Spleen (tissue), 7 donors: ENCODE results near the gene RERE.

ENCODE experiments used
- POLR2A ChIP-seq, 3 donors: fragments of 450-650 bp; IDR thresholded peaks; one replicate each; pipeline ENCODE4 v1.5.1; 2017; ENCODE audit warnings: antibody characterized with exemption in 3 of 3, mild to moderate bottlenecking in 1 of 3
- POLR2AphosphoS5 ChIP-seq, 3 donors: sonication (generic); formaldehyde crosslinking; IDR thresholded peaks; one replicate each; pipeline ENCODE4 v1.5.1; 2017; ENCODE audit warnings: antibody characterized with exemption in 3 of 3
- TF ChIP-seq, protein P1 (sequence below), 11 experiments: fragments of 200-600 bp in 7 of 11; fragments of 450-650 bp in 4 of 11; sonication (generic) in 4 of 11; IDR thresholded peaks in 8 of 11; conservative IDR thresholded peaks in 3 of 11; 1 replicate in 7 of 11; 2 replicates in 4 of 11; pipeline versions ENCODE4 v1.4.0 to v1.8.0; 2016 to 2021; ENCODE audit warnings: antibody characterized with exemption in 11 of 11, inconsistent platforms in 4 of 11, mild to moderate bottlenecking in 1 of 11
- donor health status: DM: no; HTN: no; CAD: no; lungs with moderate emphysema.
- donor health status: DM: no; HTN: no; CAD: no.
- donor health status: DM: no; HTN: no; CAD: no.

DNA sequence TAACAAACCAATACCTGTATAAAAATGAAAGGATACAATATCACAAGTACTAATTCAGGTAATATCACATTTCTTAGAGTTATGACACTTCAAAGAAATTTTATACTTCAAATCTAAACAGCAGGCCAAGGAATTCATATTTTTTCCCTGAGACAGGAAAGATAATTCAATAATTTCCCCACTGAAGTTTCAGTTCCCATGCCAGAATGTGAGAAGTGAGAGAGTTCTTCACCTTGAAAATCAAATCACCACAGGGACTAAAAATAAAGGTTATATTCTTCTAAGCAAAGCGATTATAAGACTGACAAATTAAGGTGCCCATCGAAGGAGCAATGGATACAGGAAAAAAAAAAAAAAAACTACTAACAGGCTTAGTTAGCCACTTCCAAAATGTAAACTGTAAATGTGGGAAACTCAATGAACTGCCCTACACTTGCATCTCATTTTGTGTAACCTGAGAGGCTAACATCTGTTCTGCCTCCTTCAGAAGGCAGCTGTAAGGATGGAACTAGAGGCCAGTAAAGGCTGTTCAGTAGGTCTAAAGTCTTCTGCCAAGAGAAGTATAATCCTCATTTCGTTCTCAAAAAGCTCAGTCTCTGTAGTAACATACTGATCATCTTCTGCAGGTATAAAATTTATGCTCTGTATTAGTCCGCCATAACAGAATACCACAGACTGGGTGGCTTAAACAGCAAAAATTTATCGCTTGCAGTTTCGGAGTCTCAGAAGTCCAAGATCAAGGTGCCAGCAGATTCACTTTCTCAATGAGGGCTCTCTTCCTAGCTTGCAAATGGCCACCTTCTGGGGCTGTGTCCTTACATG, 127.8 kb downstream of the RERE start:
- TF ChIP-seq, protein P1, sequence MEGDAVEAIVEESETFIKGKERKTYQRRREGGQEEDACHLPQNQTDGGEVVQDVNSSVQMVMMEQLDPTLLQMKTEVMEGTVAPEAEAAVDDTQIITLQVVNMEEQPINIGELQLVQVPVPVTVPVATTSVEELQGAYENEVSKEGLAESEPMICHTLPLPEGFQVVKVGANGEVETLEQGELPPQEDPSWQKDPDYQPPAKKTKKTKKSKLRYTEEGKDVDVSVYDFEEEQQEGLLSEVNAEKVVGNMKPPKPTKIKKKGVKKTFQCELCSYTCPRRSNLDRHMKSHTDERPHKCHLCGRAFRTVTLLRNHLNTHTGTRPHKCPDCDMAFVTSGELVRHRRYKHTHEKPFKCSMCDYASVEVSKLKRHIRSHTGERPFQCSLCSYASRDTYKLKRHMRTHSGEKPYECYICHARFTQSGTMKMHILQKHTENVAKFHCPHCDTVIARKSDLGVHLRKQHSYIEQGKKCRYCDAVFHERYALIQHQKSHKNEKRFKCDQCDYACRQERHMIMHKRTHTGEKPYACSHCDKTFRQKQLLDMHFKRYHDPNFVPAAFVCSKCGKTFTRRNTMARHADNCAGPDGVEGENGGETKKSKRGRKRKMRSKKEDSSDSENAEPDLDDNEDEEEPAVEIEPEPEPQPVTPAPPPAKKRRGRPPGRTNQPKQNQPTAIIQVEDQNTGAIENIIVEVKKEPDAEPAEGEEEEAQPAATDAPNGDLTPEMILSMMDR (IDR thresholded peaks at IDR 0.05 in 8 of 11, conservative IDR thresholded peaks at IDR 0.05 in 3 of 11): no peak
- TF ChIP-seq POLR2A (IDR thresholded peaks at IDR 0.05) (no peak), POLR2AphosphoS5 (IDR thresholded peaks at IDR 0.05) (no peak)
